Aorta (tissue), 5 donors: ENCODE measurements around the gene DOP1A. TPM values are rescaled to one million over a fixed set of nuclear protein-coding genes. Genes with fewer than 3 reads are reported as not detected.

Experiments
- ATAC-seq: fragments of 200-7000 bp; cut with Tn5 transposase; one replicate; pipeline ENCODE4 v1.9.1; 2022; ENCODE audit warnings: moderate library complexity; ENCODE audit not compliant: low FRiP score
- DNase-seq, 2 donors: peaks; one replicate each; pipeline ENCODE4 v3.0.0-alpha.2; 2020
- H3K27ac ChIP-seq, 2 donors: one replicate each; pipeline ENCODE4 v1.5.1; 2013; ENCODE audit warnings: low read length in 2 of 2, mild to moderate bottlenecking in 2 of 2, moderate library complexity in 2 of 2, control low read depth in 1 of 2, inconsistent platforms in 1 of 2, low read depth in 1 of 2
- H3K27me3 ChIP-seq, 2 donors: one replicate each; pipeline ENCODE4 v1.6.1; 2013; ENCODE audit warnings: control low read depth in 1 of 2, low read length in 1 of 2, mild to moderate bottlenecking in 1 of 2, moderate library complexity in 1 of 2; ENCODE audit not compliant: insufficient read depth in 2 of 2, control insufficient read depth in 1 of 2
- H3K36me3 ChIP-seq, 2 donors: one replicate each; pipeline ENCODE4 v1.6.1; 2013; ENCODE audit warnings: control low read depth in 1 of 2, low read length in 1 of 2, mild to moderate bottlenecking in 1 of 2; ENCODE audit not compliant: insufficient read depth in 2 of 2, control insufficient read depth in 1 of 2
- H3K4me1 ChIP-seq, 2 donors: one replicate each; pipeline ENCODE4 v1.6.1; 2013; ENCODE audit warnings: low read length in 2 of 2, control low read depth in 1 of 2, mild to moderate bottlenecking in 1 of 2, moderate library complexity in 1 of 2; ENCODE audit not compliant: insufficient read depth in 2 of 2, control insufficient read depth in 1 of 2
- H3K4me3 ChIP-seq, 2 donors: one replicate each; pipeline ENCODE4 v1.5.1; 2013; ENCODE audit warnings: low read length in 2 of 2, control low read depth in 1 of 2, mild to moderate bottlenecking in 1 of 2
- H3K9me3 ChIP-seq: one replicate; pipeline ENCODE4 v1.6.1; 2013; ENCODE audit warnings: mild to moderate bottlenecking, low read length; ENCODE audit not compliant: control insufficient read depth
- WGBS, 2 donors: extraction: QIAGEN DNeasy Blood & Tissue Kit; methylation state at CpG; one replicate each; pipeline ENCODE4 v1.1.7; 2013; 5-methylcytosine and 5-hydroxymethylcytosine counted together
- intact Hi-C, 2 donors: fragments of 100-400 bp; cut with DNase I; formaldehyde crosslinking; loops; one replicate each; pipeline versions ENCODE4 v1.14.2 to v1.15.0; 2022
- polyA plus RNA-seq, 2 donors: library from polyadenylated mRNA; stranded (reverse); fragments of 200-250 nt; gene quantifications; one replicate each; pipeline ENCODE4 v1.2.3, GENCODE V29; 2013
- total RNA-seq, 2 donors: library from RNA; stranded (reverse); fragmentation: NEBNext Ultra II Directional; extraction: Animal tissue kit (Norgen Biotek cat#: 25700); gene quantifications; one replicate each; pipeline ENCODE4 v1.2.1, GENCODE V29; 2021
- donor health status: healthy with polysubstance abuse.
- donor health status: Bipolar disorder and iron deficiency.
- donor health status: DM: no; HTN: no; CAD: no.
- donor health status: DM: no; HTN: no; CAD: no.
- donor health status: DM: yes; HTN: yes; CAD: no.

DOP1A gene
- total and polyA plus RNA-seq, 4 donors: 2.4 to 35.1 (median 19.4) TPM

- WGBS, 2 donors: 0 to 1% methylated on average over 74 to 88 of the region's 88 CpGs
- Histone ChIP-seq H3K27me3 (no peaks in the 10 kb centered on the region), H3K27ac (peak within 1 kb of the TSS in 1 of 2 donors; percentile 64), H3K9me3 (no peaks in the 10 kb centered on the region), H3K4me1 (no peaks in the 10 kb centered on the region), H3K36me3 (no peaks in the 10 kb centered on the region), H3K4me3 (peak within 1 kb of the TSS; percentile 77 to 93)
- peak; percentile 99 for ATAC-seq
- intact Hi-C loops: loop anchor here in 1 of 2 donors (5.0 kb wide), 1 partner anchor 126 kb away; the partner anchor contains the start of genes DOP1A and UBE3D
- peak; percentile 94 to 97 for DNase-seq
Measured at GRCh38 chr6:83192871-83193746, 125.6 kb downstream of the DOP1A start, which contains the start of the genes PGM3 and RWDD2A. TSS of gene PGM3 (minus strand) at chr6:83193265. CDS start at chr6:83191012, 2,253 bp downstream. TSS of gene RWDD2A (plus strand) at chr6:83193357. CDS start at chr6:83194452, 1,095 bp downstream.

GRCh38 chr6:83193747-83194566, 126.5 kb downstream of the DOP1A start:
- Histone ChIP-seq H3K9me3 (no peaks in the 10 kb centered on the region), H3K27ac (peak overlapping the region in 1 of 2 donors; percentile 64), H3K27me3 (no peaks in the 10 kb centered on the region), H3K4me1 (peaks cover 0 to 1% of the 10 kb centered on the region in 2 donors), H3K4me3 (peak overlapping the region; percentile 69 to 93), H3K36me3 (no peaks in the 10 kb centered on the region)
- intact Hi-C loops: loop anchor here in 1 of 2 donors (5.0 kb wide), 1 partner anchor 127 kb away; the partner anchor contains the start of genes DOP1A and UBE3D
- WGBS, 2 donors: 1% methylated on average over 44 of the region's 44 CpGs
- ATAC-seq (peak; percentile 77), DNase-seq (peak; percentile 69 to 80)

DNA sequence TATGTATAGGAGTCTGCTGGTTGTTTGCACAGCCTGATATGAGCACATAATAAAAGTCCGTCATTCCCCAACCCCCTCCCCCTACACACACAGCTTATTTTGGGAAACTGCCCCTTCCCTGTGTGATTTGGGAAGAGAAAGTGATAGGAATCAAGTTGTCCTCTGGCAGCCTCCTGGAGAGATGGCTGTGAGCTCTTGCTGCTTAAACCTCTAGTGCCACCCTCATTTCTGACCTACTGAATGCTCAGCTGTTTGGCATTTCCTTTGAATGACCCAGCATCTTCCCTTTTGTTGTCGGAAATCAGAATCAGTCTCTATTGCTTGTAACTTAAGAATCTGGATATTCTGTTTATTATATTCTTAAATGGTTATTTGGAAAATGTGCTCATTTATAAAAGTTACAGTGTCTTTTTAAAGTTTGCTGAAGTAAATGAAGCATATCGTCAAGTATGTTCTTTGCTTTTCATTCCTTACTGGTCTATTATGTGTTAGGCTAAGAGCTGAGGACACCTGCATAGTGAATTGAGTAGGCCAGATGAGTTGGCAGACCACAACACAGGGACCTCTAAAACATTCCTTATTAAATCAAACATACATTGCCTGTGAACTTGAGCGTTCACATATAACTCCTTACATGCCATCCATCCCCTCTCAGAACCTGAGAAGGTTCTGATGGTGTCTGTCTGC, 131.2 kb downstream of the DOP1A start:
- Histone ChIP-seq H3K4me1 (peaks cover 0 to 1% of the 10 kb centered on the region in 2 donors), H3K27ac (no peak overlapping the region), H3K36me3 (no peaks in the 10 kb centered on the region), H3K4me3 (no peak overlapping the region), H3K27me3 (no peaks in the 10 kb centered on the region), H3K9me3 (no peaks in the 10 kb centered on the region)
- no peak for DNase-seq
- intact Hi-C loops: no loop called here
- 50 to 52% methylated on average over 4 of the region's 4 CpGs for WGBS, 2 donors
- ATAC-seq: no peak

- no peaks in the 10 kb centered on the region for H3K36me3 ChIP-seq
Measured at GRCh38 chr6:83199173-83199862, 131.8 kb downstream of the DOP1A start.

DNA sequence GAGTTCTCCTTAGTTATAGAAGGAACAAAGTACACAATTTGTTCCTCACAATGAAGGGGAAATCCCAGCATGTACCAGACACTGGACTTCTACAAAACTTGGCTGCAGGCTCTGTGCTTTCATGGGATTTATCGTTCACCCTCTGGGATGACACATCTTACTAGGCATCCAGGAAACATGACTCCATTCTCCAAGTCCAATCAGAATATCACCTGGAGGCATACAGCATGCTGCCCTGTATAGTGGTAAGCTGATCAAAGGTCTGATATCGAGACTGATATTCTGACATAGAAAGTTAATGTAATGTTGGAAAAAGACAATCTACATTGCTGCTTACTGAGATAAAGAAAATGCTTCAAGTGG, 132.4 kb downstream of the DOP1A start:
- no peaks in the 10 kb centered on the region for H3K27me3 ChIP-seq
- H3K4me1 ChIP-seq: peaks cover 0 to 1% of the 10 kb centered on the region in 2 donors
- DNase-seq (no peak), ATAC-seq (no peak)
- intact Hi-C loops: no loop called here
- WGBS, 2 donors: 53 to 54% methylated on average over 2 of the region's 2 CpGs
- H3K9me3 ChIP-seq: no peaks in the 10 kb centered on the region
- H3K4me3 ChIP-seq: no peak overlapping the region
- H3K27ac ChIP-seq: no peak overlapping the region
- H3K36me3 ChIP-seq: no peaks in the 10 kb centered on the region

More at GRCh38 chr6:83199173-83199862, 131.8 kb downstream of the DOP1A start:
- Histone ChIP-seq H3K4me1 (peaks cover 0 to 1% of the 10 kb centered on the region in 2 donors), H3K27ac (no peak overlapping the region), H3K9me3 (no peaks in the 10 kb centered on the region), H3K4me3 (no peak overlapping the region), H3K27me3 (no peaks in the 10 kb centered on the region)
- DNase-seq: no peak
- no peak for ATAC-seq
- WGBS, 2 donors: 91 to 94% methylated on average over 5 of the region's 5 CpGs
- intact Hi-C loops: no loop called here

DNA sequence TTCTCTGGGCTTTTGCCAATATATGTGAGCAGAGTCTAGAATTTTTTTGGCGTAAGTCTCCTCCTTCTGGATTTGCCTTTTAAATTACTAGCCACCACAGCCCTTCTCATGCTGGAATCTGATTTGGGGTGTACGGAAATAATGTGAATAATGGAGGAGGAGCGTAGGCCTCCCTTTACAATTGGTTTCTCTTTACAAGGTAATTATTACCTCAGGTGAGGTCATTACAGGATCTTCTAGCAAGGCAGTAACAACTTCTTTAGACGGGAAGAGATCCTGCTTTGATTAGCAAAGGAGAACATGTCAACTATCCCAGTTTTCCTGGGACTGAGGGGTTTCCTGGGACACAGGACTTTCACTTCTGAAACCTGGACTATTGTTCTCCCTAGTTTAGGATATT, 134.6 kb downstream of the DOP1A start:
- no peaks in the 10 kb centered on the region for H3K36me3 ChIP-seq
- no peak for DNase-seq
- H3K9me3 ChIP-seq: no peaks in the 10 kb centered on the region
- intact Hi-C loops: no loop called here
- no peak overlapping the region for H3K27ac ChIP-seq
- no peaks in the 10 kb centered on the region for H3K27me3 ChIP-seq
- no peak overlapping the region for H3K4me3 ChIP-seq
- WGBS, 2 donors: 82 to 90% methylated on average over 4 of the region's 4 CpGs
- peaks cover 0 to 1% of the 10 kb centered on the region in 2 donors for H3K4me1 ChIP-seq
- ATAC-seq: no peak

GRCh38 chr6:83215131-83216047, 147.9 kb downstream of the DOP1A start:
- H3K36me3 ChIP-seq: no peaks in the 10 kb centered on the region
- intact Hi-C loops: loop anchor here (1.0 to 10.0 kb wide), 2 partner anchors 148 to 151 kb away; partner anchors contain the start of genes DOP1A (in 2 of the 2) and UBE3D (in 1 of the 2)
- peak overlapping the region; percentile 38 to 57 for H3K27ac ChIP-seq
- DNase-seq (peak in 1 of 2 donors; percentile 56), ATAC-seq (peak; percentile 89)
- peaks cover 0 to 3% of the 10 kb centered on the region in 2 donors for H3K4me1 ChIP-seq
- H3K9me3 ChIP-seq: no peaks in the 10 kb centered on the region
- no peaks in the 10 kb centered on the region for H3K27me3 ChIP-seq
- no peak overlapping the region for H3K4me3 ChIP-seq
- 14% methylated on average over 7 of the region's 7 CpGs for WGBS, 2 donors
